Thyroid gland (tissue), 4 donors: ENCODE measurements around the gene GSTCD. TPM values are rescaled to one million over a fixed set of nuclear protein-coding genes. Genes with fewer than 3 reads are reported as not detected.
A peak's percentile ranks its signal among the peaks of the same experiment; 100 is the strongest.

Experiments
- DNase-seq, 2 donors: peaks; one replicate each; pipeline ENCODE4 v3.0.0-alpha.2; 2019
- H3K27ac ChIP-seq, 3 donors: fragments of 200-600 bp; sonication (generic); 1 replicate in 2 of 3; 2 replicates in 1 of 3; pipeline ENCODE4 v1.5.1; 2016 to 2019; ENCODE audit warnings: mild to moderate bottlenecking in 1 of 3, moderate library complexity in 1 of 3
- H3K27me3 ChIP-seq: fragments of 200-600 bp; sonication (generic); one replicate; pipeline ENCODE4 v1.5.1; 2019
- H3K36me3 ChIP-seq, 2 donors: fragments of 200-600 bp; sonication (generic); one replicate each; pipeline ENCODE4 v1.5.1; 2016 to 2019
- H3K4me1 ChIP-seq, 2 donors: fragments of 200-600 bp; sonication (generic); one replicate each; pipeline ENCODE4 v1.5.1; 2017 to 2019
- H3K4me3 ChIP-seq, 3 donors: fragments of 200-600 bp; sonication (generic); replicated peaks in 1 of 3; 1 replicate in 2 of 3; 2 replicates in 1 of 3; pipeline ENCODE4 v1.5.1; 2016; ENCODE audit warnings: mild to moderate bottlenecking in 1 of 3
- H3K9me3 ChIP-seq: fragments of 200-600 bp; sonication (generic); one replicate; pipeline ENCODE4 v1.5.1; 2017
- POLR2A ChIP-seq, 2 donors: fragments of 450-650 bp; IDR thresholded peaks; one replicate each; pipeline ENCODE4 v1.6.1; 2017; ENCODE audit warnings: antibody characterized with exemption in 2 of 2, mild to moderate bottlenecking in 2 of 2, moderate library complexity in 1 of 2
- WGBS, 2 donors: methylation state at CpG; one replicate each; pipeline ENCODE4 v1.1.5; 2017; 5-methylcytosine and 5-hydroxymethylcytosine counted together
- intact Hi-C: fragments of 100-400 bp; cut with DNase I; formaldehyde crosslinking; loops from one replicate; pipeline ENCODE4 v1.15.1; 2023
- total RNA-seq, 4 donors: library from RNA; depleted of rRNA; stranded (reverse); fragments of >200 nt; gene quantifications; one replicate each; pipeline ENCODE4 v1.2.3, GENCODE V29; 2016
- TF ChIP-seq, protein P1 (sequence below), 6 experiments: fragments of 200-600 bp in 3 of 6; fragments of 450-650 bp in 3 of 6; sonication (generic) in 3 of 6; IDR thresholded peaks; one replicate each; pipeline ENCODE4 v1.5.1; 2016 to 2019; ENCODE audit warnings: antibody characterized with exemption in 6 of 6, mild to moderate bottlenecking in 2 of 6, inconsistent platforms in 1 of 6, moderate library complexity in 1 of 6

The GSTCD gene
- total RNA-seq, 4 donors from 2014 or later: 9.4 to 18.9 (median 15.2) TPM

DNA sequence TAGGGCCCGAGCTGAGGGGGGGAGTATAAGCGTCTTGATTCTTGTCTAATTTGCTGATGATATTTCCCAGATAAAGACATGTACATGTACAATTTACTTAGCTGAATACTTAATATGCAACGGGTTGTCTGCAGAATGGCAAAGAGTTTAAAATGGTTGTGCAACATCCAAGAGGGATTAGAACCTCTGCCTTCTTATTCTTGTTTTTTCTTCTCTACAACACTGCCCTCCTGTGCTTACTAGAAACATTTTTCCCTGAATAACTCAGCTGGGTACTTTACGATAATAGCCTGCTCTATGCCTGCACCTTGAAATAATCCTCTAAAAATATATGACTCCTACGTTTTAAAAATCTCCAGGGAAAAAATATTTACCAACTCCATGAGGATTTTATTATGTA is 41.9 kb upstream of the GSTCD start:
- Histone ChIP-seq H3K27ac (no peak overlapping the region), H3K9me3 (no peaks in the 10 kb centered on the region), H3K36me3 (no peaks in the 10 kb centered on the region), H3K4me1 (no peaks in the 10 kb centered on the region), H3K27me3 (no peaks in the 10 kb centered on the region), H3K4me3 (no peak overlapping the region)
- 54 to 57% methylated on average over 5 of the region's 5 CpGs for WGBS, 2 donors
- intact Hi-C loops: no loop called here
- no peak for DNase-seq
- TF ChIP-seq POLR2A (IDR thresholded peaks at IDR 0.05): no peak
- TF ChIP-seq, protein P1, sequence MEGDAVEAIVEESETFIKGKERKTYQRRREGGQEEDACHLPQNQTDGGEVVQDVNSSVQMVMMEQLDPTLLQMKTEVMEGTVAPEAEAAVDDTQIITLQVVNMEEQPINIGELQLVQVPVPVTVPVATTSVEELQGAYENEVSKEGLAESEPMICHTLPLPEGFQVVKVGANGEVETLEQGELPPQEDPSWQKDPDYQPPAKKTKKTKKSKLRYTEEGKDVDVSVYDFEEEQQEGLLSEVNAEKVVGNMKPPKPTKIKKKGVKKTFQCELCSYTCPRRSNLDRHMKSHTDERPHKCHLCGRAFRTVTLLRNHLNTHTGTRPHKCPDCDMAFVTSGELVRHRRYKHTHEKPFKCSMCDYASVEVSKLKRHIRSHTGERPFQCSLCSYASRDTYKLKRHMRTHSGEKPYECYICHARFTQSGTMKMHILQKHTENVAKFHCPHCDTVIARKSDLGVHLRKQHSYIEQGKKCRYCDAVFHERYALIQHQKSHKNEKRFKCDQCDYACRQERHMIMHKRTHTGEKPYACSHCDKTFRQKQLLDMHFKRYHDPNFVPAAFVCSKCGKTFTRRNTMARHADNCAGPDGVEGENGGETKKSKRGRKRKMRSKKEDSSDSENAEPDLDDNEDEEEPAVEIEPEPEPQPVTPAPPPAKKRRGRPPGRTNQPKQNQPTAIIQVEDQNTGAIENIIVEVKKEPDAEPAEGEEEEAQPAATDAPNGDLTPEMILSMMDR (IDR thresholded peaks at IDR 0.05): peak in 4 of 6 experiments; percentile 13 to 52 (median 36)

DNA sequence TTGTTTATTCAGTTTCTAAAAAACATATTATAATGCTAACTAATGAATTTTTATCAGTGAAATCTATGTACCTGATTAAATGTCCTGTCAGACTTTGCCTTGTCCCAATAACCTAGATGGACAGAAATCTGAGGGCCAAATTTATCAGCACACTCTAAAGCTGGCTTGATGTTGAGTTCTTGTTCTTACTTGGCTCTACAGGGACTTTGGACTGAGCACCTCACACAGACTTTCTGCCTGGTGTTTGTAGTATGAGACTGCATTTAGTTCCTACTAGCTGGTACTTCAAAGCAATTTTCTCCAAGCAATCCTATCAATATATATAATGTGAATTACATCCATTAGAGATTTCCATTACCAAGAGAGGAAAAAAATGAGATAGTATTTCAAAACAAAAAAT is 37.9 kb upstream of the GSTCD start:
- intact Hi-C loops: loop anchor here (10.0 kb wide), 1 partner anchor 156 kb away; no protein-coding TSS in a partner anchor
- H3K36me3 ChIP-seq: no peaks in the 10 kb centered on the region
- no peaks in the 10 kb centered on the region for H3K4me1 ChIP-seq
- no peaks in the 10 kb centered on the region for H3K9me3 ChIP-seq
- H3K4me3 ChIP-seq: no peak overlapping the region
- TF ChIP-seq POLR2A (IDR thresholded peaks at IDR 0.05): no peak
- TF ChIP-seq, protein P1 (IDR thresholded peaks at IDR 0.05): no peak
- no peaks in the 10 kb centered on the region for H3K27me3 ChIP-seq
- DNase-seq: no peak
- no peak overlapping the region for H3K27ac ChIP-seq

DNA sequence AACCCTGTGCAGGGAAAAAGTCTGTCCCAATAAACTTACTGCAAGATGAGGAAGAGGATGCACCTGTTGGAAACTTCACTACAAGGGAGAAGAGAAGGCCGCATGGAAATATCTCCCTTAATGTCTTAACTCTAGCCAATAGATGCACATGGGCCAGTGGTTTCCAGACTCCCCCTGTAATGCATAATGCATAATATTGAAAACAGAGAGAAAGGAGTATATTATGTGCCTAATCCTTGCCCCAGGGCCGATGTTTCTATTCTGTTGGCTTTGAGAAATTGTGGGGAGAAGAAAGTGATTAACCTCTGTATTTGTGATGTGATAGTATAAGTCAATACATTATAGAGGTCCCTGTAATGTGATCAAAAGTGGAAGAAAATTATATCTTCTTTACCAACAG is 37.3 kb upstream of the GSTCD start:
- H3K36me3 ChIP-seq: no peaks in the 10 kb centered on the region
- H3K27ac ChIP-seq: no peak overlapping the region
- no peaks in the 10 kb centered on the region for H3K27me3 ChIP-seq
- DNase-seq: no peak
- 82 to 85% methylated on average over 2 of the region's 2 CpGs for WGBS, 2 donors
- H3K4me1 ChIP-seq: no peaks in the 10 kb centered on the region
- H3K4me3 ChIP-seq: no peak overlapping the region
- H3K9me3 ChIP-seq: no peaks in the 10 kb centered on the region
- intact Hi-C loops: loop anchor here (10.0 kb wide), 1 partner anchor 156 kb away; no protein-coding TSS in a partner anchor
- TF ChIP-seq, protein P1 (IDR thresholded peaks at IDR 0.05): no peak
- TF ChIP-seq POLR2A (IDR thresholded peaks at IDR 0.05): no peak

DNA sequence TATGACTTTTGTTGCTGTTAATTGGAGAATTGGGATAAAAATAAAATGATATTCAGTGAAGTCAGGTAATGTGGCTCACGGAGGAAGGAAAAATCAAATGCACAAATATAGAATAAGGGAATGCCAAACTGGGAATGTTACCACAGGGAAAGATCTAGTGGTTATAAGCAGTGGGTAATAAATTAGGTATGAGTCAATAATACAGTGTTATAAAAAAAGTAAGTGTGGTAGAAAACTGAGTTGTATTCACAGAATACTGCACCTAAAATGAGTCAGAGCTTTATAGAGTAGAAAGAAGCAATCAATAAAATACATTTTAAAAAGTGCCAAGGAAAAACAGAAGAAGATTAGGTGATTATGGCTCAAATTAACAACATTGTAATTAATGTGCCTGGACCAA is 34.6 kb upstream of the GSTCD start:
- no peak overlapping the region for H3K27ac ChIP-seq
- no peaks in the 10 kb centered on the region for H3K9me3 ChIP-seq
- DNase-seq: no peak
- H3K27me3 ChIP-seq: no peaks in the 10 kb centered on the region
- peaks cover under 1 to 7% of the 10 kb centered on the region in 2 donors for H3K4me1 ChIP-seq
- WGBS, 2 donors: 86 to 93% methylated on average over 1 of the region's 1 CpG
- intact Hi-C loops: loop anchor here (10.0 kb wide), 1 partner anchor 159 kb away; no protein-coding TSS in a partner anchor
- TF ChIP-seq POLR2A (IDR thresholded peaks at IDR 0.05): no peak
- TF ChIP-seq, protein P1 (IDR thresholded peaks at IDR 0.05): no peak
- H3K36me3 ChIP-seq: no peaks in the 10 kb centered on the region
- no peak overlapping the region for H3K4me3 ChIP-seq

DNA sequence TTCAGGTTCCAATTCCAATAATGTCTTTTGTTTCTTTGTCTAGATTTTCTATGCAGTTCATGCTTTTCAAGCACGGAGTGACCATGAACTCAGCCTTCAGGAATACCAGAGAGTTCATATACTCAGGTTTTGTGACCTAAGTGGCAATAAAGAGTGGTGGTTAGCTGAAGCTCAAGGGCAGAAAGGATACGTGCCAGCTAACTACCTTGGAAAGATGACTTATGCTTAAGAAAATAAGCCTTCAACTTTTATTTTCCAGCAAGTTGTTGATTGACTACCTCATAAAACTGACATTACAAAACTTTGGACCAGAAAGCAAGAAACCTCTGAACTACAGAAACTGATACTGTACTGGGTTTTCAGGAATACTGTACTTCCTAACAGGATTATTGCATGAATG is 30.9 kb upstream of the GSTCD start:
- TF ChIP-seq, protein P1 (IDR thresholded peaks at IDR 0.05): no peak
- TF ChIP-seq POLR2A (IDR thresholded peaks at IDR 0.05): no peak
- no peaks in the 10 kb centered on the region for H3K36me3 ChIP-seq
- no peaks in the 10 kb centered on the region for H3K27me3 ChIP-seq
- H3K4me3 ChIP-seq: no peak overlapping the region
- H3K4me1 ChIP-seq: peaks cover 17 to 32% of the 10 kb centered on the region in 2 donors
- no peak for DNase-seq
- no peaks in the 10 kb centered on the region for H3K9me3 ChIP-seq
- intact Hi-C loops: loop anchor here (10.0 kb wide), 1 partner anchor 163 kb away; no protein-coding TSS in a partner anchor
- no peak overlapping the region for H3K27ac ChIP-seq
- WGBS, 2 donors: 70% methylated on average over 2 of the region's 2 CpGs
